ENCODE data around the gene KIAA1958. TPM values are rescaled to one million over a fixed set of nuclear protein-coding genes. Genes with fewer than 3 reads are reported as not detected.

KIAA1958 gene
- total RNA-seq, 2 experiments from 2014 or later = 14.9 to 15.3 TPM

GRCh38 chr9:112443636-112444035 lies 43.0 kb upstream of the KIAA1958 start:
- no peak for DNase-seq
- Mint-ChIP-seq H3K4me1 (ENCODE audit: low read depth) (no peaks in the 10 kb centered on the region), H3K36me3 (ENCODE audit: low read depth) (no peaks in the 10 kb centered on the region), H3K9me3 (no peaks in the 10 kb centered on the region), H3K27me3 (no peaks in the 10 kb centered on the region), H3K27ac (no peak overlapping the region), H3K4me3 (no peak overlapping the region)
- no peak for TF ChIP-seq CTCF (IDR thresholded peaks at IDR 0.05)
- ATAC-seq = no peak
- intact Hi-C loops (cut with micrococcal nuclease) = no loop called here
- POLR2A ChIA-PET = no interaction called here
- CTCF ChIA-PET = interaction anchor here (1.1 to 1.9 kb wide), 5 partner anchors 9 to 376 kb away, joined by 3 to 7 read pairs (median 4); no protein-coding TSS in a partner anchor

- ATAC-seq (no peak), DNase-seq (no peak)
- TF ChIP-seq CTCF (IDR thresholded peaks at IDR 0.05) = no peak
- CTCF ChIA-PET = interaction anchor here (1.0 to 1.5 kb wide), 2 partner anchors 9 to 348 kb away, joined by 3 to 6 read pairs; no protein-coding TSS in a partner anchor
- H3K27ac Mint-ChIP-seq = no peak overlapping the region
- intact Hi-C loops (cut with micrococcal nuclease) = no loop called here
- POLR2A ChIA-PET = no interaction called here
- H3K4me3 Mint-ChIP-seq = no peak overlapping the region
- H3K36me3 Mint-ChIP-seq (ENCODE audit: low read depth) = no peaks in the 10 kb centered on the region
- no peaks in the 10 kb centered on the region for H3K4me1 Mint-ChIP-seq (ENCODE audit: low read depth)
- no peaks in the 10 kb centered on the region for H3K27me3 Mint-ChIP-seq
- no peaks in the 10 kb centered on the region for H3K9me3 Mint-ChIP-seq
These were observed 41.4 kb upstream of the KIAA1958 start for GRCh38 chr9:112445196-112445595.

- Mint-ChIP-seq H3K27ac (no peak overlapping the region), H3K9me3 (no peaks in the 10 kb centered on the region), H3K4me3 (no peak overlapping the region), H3K36me3 (ENCODE audit: low read depth) (no peaks in the 10 kb centered on the region), H3K27me3 (no peaks in the 10 kb centered on the region), H3K4me1 (ENCODE audit: low read depth) (peaks cover 1% of the 10 kb centered on the region)
- POLR2A ChIA-PET = no interaction called here
- ATAC-seq = no peak
- no peak for TF ChIP-seq CTCF (IDR thresholded peaks at IDR 0.05)
- CTCF ChIA-PET = interaction anchor here (1.2 kb wide), 1 partner anchor 19 kb away, joined by 3 read pairs; no protein-coding TSS in a partner anchor
- intact Hi-C loops (cut with micrococcal nuclease) = no loop called here
- no peak for DNase-seq
These were observed 40.5 kb upstream of the KIAA1958 start for GRCh38 chr9:112446080-112446479.

GRCh38 chr9:112446526-112446925 lies 40.1 kb upstream of the KIAA1958 start:
- ATAC-seq = no peak
- Mint-ChIP-seq H3K36me3 (ENCODE audit: low read depth) (no peaks in the 10 kb centered on the region), H3K4me1 (ENCODE audit: low read depth) (peaks cover 1% of the 10 kb centered on the region), H3K27ac (no peak overlapping the region), H3K4me3 (no peak overlapping the region), H3K27me3 (no peaks in the 10 kb centered on the region), H3K9me3 (no peaks in the 10 kb centered on the region)
- no peak for TF ChIP-seq CTCF (IDR thresholded peaks at IDR 0.05)
- intact Hi-C loops (cut with micrococcal nuclease) = no loop called here
- DNase-seq = no peak
- ChIA-PET CTCF (interaction anchor here (1.2 kb wide), 2 partner anchors 19 to 86 kb away, joined by 3 read pairs; no protein-coding TSS in a partner anchor), POLR2A (no interaction called here)

- intact Hi-C loops (cut with micrococcal nuclease) = no loop called here
- ATAC-seq (no peak), DNase-seq (no peak)
- TF ChIP-seq CTCF (IDR thresholded peaks at IDR 0.05) = no peak
- Mint-ChIP-seq H3K36me3 (ENCODE audit: low read depth) (no peaks in the 10 kb centered on the region), H3K4me1 (ENCODE audit: low read depth) (peaks cover 1% of the 10 kb centered on the region), H3K27ac (no peak overlapping the region), H3K27me3 (no peaks in the 10 kb centered on the region), H3K4me3 (no peak overlapping the region), H3K9me3 (no peaks in the 10 kb centered on the region)
- ChIA-PET CTCF (interaction anchor here (1.2 kb wide), 2 partner anchors 20 to 86 kb away, joined by 3 read pairs; no protein-coding TSS in a partner anchor), POLR2A (no interaction called here)
These were observed 39.3 kb upstream of the KIAA1958 start for GRCh38 chr9:112447283-112447761.
